Skeletal muscle satellite cell (primary cell): ENCODE data around the gene OSBPL8. TPM values are rescaled to one million over a fixed set of nuclear protein-coding genes. Genes with fewer than 3 reads are reported as not detected.

ENCODE experiments used
- H3K27me3 ChIP-seq: 2 replicates; pipeline ENCODE4 v1.7.0; 2013; ENCODE audit warnings: low read length; ENCODE audit not compliant: control insufficient read depth, insufficient read depth
- H3K36me3 ChIP-seq: 2 replicates; pipeline ENCODE4 v1.7.0; 2013; ENCODE audit warnings: mild to moderate bottlenecking, control low read depth, low read length; ENCODE audit not compliant: insufficient read depth
- H3K4me1 ChIP-seq: 2 replicates; pipeline ENCODE4 v1.7.0; 2013; ENCODE audit warnings: low read length; ENCODE audit not compliant: control insufficient read depth, insufficient read depth
- H3K4me2 ChIP-seq: 2 replicates; pipeline ENCODE4 v1.7.0; 2013; ENCODE audit warnings: mild to moderate bottlenecking, low read length
- H3K4me3 ChIP-seq: 2 replicates; pipeline ENCODE4 v1.7.0; 2013; ENCODE audit warnings: low read length
- H3K9ac ChIP-seq: 2 replicates; pipeline ENCODE4 v1.7.0; 2013; ENCODE audit warnings: mild to moderate bottlenecking, low read depth, low read length, moderate library complexity
- H3K9me3 ChIP-seq: replicated peaks from 2 replicates; pipeline ENCODE4 v1.7.0; 2013; ENCODE audit warnings: mild to moderate bottlenecking, control low read depth, low read length
- total RNA-seq: library from RNA; depleted of rRNA; stranded (reverse); fragments of >200 nt; gene quantifications from 2 replicates; pipeline ENCODE4 v1.2.3, GENCODE V29; 2012; rRNA removed

Gene OSBPL8, protein sequence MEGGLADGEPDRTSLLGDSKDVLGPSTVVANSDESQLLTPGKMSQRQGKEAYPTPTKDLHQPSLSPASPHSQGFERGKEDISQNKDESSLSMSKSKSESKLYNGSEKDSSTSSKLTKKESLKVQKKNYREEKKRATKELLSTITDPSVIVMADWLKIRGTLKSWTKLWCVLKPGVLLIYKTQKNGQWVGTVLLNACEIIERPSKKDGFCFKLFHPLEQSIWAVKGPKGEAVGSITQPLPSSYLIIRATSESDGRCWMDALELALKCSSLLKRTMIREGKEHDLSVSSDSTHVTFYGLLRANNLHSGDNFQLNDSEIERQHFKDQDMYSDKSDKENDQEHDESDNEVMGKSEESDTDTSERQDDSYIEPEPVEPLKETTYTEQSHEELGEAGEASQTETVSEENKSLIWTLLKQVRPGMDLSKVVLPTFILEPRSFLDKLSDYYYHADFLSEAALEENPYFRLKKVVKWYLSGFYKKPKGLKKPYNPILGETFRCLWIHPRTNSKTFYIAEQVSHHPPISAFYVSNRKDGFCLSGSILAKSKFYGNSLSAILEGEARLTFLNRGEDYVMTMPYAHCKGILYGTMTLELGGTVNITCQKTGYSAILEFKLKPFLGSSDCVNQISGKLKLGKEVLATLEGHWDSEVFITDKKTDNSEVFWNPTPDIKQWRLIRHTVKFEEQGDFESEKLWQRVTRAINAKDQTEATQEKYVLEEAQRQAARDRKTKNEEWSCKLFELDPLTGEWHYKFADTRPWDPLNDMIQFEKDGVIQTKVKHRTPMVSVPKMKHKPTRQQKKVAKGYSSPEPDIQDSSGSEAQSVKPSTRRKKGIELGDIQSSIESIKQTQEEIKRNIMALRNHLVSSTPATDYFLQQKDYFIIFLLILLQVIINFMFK
- total RNA-seq = 61.2 and 83.7 TPM in 2 replicates

DNA sequence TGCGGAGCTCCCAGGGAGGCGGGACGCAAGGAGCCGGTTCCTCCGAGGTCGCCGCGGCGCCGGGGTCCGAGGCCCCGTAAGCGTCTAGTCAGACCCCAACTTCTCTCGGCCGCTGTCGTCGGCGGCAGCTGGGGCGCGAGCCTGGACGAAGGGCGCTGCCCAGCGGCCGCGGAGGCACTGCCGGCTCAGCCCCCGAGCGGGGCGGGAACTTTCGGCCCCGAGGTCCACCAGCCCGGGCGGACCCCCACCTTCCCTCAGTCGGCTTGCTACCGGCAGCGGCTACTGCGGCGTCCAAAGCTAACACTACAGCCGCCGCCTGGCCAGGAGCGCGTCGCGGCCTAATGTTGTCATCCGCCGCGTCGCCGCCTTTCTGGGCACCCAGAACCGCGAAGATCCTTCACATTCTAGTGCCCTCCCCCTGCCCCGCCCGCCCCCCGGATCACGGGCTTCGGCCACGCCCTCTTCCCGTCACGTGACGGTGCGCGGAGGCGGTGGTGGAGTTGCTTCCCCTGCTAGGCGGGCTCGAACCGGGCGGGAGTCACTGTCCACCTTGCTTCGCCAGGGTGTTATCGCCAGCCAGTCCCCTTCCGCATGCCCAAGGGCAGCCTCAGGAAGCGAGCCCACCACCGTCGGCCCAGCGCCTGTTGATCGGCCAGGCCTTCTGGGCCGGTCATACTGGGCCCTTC is at the start of gene OSBPL8:
OSBPL8 (minus strand) TSS at position 372 of the 686 bp plus-strand sequence. CDS start 72,220 bp downstream, outside the sequence.
- no peaks in the 10 kb centered on the region for H3K36me3 ChIP-seq
- H3K4me3 ChIP-seq = peak within 1 kb of the TSS; percentile 96
- H3K9me3 ChIP-seq = no peaks in the 10 kb centered on the region
- H3K9ac ChIP-seq = peak within 1 kb of the TSS; percentile 96
- H3K4me1 ChIP-seq = peaks cover 24% of the 10 kb centered on the region
- peak within 1 kb of the TSS; percentile 98 for H3K4me2 ChIP-seq
- H3K27me3 ChIP-seq = no peaks in the 10 kb centered on the region

DNA sequence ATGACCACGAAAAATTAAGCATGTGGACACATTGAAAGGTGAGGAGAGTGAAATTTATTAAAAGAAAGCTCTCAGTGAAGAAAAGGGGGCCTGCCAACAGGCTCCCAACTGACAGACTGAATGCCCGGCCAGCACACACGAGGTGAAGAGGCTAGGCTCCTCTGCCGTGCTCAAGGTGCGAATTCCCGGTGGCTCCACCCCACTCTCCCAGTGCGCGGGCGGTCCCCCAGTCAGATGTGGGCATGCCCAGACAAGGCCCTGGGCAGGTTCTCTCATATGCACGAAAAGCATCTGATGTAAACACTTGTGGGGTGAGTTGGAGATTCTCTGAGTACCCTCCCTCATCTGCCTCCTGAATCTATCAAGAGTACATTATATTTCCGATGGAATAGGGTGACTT is 48.5 kb upstream of the OSBPL8 start:
- Histone ChIP-seq H3K9ac (no peak overlapping the region), H3K4me1 (peaks cover 9% of the 10 kb centered on the region), H3K27me3 (no peaks in the 10 kb centered on the region), H3K36me3 (no peaks in the 10 kb centered on the region), H3K9me3 (no peaks in the 10 kb centered on the region), H3K4me3 (no peak overlapping the region), H3K4me2 (no peak overlapping the region)

DNA sequence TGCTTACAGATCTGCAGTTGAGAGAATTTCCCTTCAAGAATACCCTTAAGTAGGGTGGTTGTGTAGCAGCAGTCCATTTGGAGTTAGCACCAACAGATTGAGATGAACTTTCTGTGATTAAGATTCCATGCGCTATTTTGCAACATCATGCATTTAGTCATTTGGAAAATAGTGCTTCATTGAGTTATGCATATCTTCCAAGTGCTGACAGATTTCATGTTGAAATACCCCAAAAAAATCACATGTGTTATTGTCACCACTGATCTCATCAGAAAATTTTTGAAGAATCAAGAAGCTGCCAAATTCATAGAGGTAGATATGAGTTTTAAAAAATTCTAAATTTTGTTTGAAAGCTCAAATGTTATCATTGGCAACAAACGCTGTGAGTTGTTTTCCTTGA is 35.5 kb upstream of the OSBPL8 start:
- Histone ChIP-seq H3K4me3 (no peak overlapping the region), H3K9me3 (no peaks in the 10 kb centered on the region), H3K4me2 (no peak overlapping the region), H3K27me3 (no peaks in the 10 kb centered on the region), H3K9ac (no peak overlapping the region), H3K4me1 (no peaks in the 10 kb centered on the region), H3K36me3 (no peaks in the 10 kb centered on the region)

DNA sequence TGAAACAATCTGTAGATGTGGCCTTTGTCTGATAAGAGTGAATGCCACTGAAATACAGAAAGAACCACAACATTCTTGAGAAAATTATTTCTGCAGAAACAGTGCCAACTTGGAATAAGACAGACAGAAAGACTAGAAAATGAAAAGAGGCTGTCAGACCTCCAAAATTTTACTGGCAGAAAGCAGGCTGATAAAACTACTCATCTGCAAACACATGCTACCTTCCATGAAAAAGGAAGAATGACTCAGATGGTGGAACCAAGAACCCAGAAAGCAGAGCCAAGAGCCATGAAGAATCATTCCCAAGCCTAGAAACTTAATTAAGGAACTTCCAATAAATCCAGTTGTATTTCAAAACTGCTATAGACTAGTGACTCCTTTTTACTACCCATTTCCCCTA is 31.9 kb upstream of the OSBPL8 start:
- Histone ChIP-seq H3K27me3 (no peaks in the 10 kb centered on the region), H3K36me3 (no peaks in the 10 kb centered on the region), H3K4me1 (no peaks in the 10 kb centered on the region), H3K9me3 (no peaks in the 10 kb centered on the region), H3K9ac (no peak overlapping the region), H3K4me3 (no peak overlapping the region), H3K4me2 (no peak overlapping the region)

DNA sequence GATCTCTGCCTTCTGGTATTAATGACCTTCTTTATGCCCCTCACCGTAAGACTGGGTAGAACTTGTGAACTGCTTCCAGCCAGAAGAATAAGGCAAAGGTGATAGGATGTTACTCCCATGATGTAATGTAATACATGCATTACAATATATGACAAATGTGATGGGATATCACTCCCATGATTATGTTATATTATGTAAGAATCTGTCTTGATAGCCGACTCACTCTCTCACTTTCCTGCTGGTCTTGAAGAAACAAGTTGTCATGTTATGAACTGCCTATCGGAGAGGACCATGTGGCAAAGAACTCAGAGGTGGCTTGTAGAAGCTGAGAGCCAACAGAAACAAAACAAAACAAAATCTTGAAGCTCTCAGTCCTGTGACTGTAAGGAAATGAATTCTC is 30.6 kb upstream of the OSBPL8 start:
- H3K4me1 ChIP-seq = no peaks in the 10 kb centered on the region
- no peaks in the 10 kb centered on the region for H3K36me3 ChIP-seq
- H3K9me3 ChIP-seq = no peaks in the 10 kb centered on the region
- H3K4me2 ChIP-seq = no peak overlapping the region
- H3K4me3 ChIP-seq = no peak overlapping the region
- H3K9ac ChIP-seq = no peak overlapping the region
- no peaks in the 10 kb centered on the region for H3K27me3 ChIP-seq

DNA sequence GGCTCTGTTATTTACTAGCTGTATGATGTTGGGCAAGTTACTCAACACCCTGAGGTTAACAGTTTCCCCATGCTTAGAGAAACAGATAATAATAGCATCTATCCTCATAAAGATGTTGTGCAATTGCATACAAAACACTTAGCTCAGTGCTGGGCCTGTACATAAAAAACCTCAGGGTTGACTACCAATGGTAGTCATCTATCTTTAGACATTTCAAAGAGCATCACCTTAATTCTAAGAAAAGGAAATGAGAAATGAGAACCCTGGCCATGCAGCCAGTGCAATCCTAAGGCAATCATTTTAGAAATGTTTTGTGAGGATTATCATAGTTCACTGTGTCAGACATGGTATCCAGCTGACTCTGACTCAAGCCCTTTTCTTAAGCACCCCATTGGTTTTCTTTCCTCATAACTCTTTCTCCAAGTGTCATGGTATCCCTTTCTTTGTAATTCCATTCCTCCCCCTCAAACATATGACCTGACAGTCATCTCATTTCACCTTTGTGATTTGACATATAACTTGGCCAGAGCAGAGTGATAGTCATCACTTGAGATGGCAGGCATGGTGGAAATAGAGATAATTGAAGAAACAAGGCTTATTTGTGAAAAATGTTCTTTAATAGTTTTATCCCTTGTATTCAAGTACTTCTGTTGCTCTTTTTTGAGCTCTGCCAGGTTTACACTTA is 29.5 kb upstream of the OSBPL8 start:
- H3K36me3 ChIP-seq = no peaks in the 10 kb centered on the region
- H3K4me1 ChIP-seq = no peaks in the 10 kb centered on the region
- H3K27me3 ChIP-seq = no peaks in the 10 kb centered on the region

DNA sequence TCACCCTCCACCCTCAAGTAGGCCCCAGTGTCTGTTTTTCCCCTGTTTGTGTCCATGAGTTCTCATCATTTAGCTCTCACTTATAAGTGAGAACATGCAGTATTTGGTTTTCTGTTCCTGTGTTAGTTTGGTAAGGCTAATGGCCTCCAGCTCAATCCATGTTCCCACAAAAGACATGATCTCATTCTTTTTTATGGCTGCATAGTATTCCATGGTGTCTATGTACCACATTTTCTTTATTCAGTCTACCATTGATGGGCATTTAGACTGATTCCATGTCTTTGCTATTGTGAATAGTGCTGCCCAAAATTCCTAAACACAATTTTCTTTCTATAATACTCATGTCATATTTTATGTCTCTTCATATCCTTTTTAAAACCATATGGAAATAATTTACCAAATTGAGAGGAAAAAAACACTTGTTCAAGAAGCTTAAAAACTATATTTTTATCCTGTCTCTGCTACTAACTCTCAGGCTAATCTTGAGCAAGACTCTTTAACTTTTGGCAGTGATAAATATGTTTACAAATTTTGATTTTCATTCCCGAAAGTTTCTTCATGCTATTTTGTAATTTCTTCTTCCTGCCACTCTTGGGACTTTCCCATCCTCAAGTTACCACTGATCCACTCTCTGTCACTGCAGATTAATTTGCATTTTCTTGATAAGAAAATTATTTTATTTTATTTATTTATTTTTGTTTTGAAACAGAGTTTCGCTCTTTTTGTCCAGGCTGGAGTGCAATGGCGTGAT is 28.0 kb upstream of the OSBPL8 start:
- no peaks in the 10 kb centered on the region for H3K27me3 ChIP-seq
- H3K4me1 ChIP-seq = peaks cover 2% of the 10 kb centered on the region
- no peak overlapping the region for H3K9ac ChIP-seq
- no peaks in the 10 kb centered on the region for H3K9me3 ChIP-seq
- H3K36me3 ChIP-seq = no peaks in the 10 kb centered on the region
- H3K4me2 ChIP-seq = no peak overlapping the region
- H3K4me3 ChIP-seq = no peak overlapping the region

More for the DNA sequence above, 29.5 kb upstream of the OSBPL8 start:
- H3K4me3 ChIP-seq = no peak overlapping the region
- no peak overlapping the region for H3K9ac ChIP-seq
- H3K4me2 ChIP-seq = no peak overlapping the region
- no peaks in the 10 kb centered on the region for H3K9me3 ChIP-seq

DNA sequence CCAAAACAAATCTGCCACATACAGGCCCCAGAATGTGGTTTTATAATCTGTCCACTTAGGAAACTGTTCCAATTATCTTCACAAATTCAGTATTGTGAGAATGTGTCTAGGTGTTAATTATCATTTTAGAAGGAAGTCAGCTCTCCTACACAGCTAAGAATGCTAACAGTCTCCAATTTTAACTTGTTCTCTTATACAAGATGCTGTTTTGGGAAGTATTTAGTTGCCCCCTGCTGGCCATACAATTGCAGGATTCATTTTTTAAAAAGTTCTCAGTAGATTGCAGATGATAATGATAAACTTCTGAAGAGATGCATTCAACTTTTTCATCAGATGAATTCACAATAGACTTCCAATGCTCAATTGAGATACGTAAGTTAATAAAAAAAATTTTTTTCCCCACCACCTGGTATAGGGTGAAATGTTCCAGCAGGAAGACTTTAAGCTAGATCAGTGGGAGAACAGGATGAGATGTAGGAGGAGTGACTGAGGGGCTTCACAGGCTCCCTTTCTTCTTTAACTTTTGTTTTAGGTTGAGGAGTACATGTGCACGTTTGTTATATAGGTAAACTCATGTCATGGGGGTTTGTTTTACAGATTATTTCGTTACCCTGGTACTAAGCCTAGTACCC is 27.3 kb upstream of the OSBPL8 start:
- no peak overlapping the region for H3K9ac ChIP-seq
- no peaks in the 10 kb centered on the region for H3K36me3 ChIP-seq
- H3K4me1 ChIP-seq = peaks cover 2% of the 10 kb centered on the region
- no peaks in the 10 kb centered on the region for H3K27me3 ChIP-seq
- no peaks in the 10 kb centered on the region for H3K9me3 ChIP-seq
- H3K4me2 ChIP-seq = no peak overlapping the region
- H3K4me3 ChIP-seq = no peak overlapping the region

DNA sequence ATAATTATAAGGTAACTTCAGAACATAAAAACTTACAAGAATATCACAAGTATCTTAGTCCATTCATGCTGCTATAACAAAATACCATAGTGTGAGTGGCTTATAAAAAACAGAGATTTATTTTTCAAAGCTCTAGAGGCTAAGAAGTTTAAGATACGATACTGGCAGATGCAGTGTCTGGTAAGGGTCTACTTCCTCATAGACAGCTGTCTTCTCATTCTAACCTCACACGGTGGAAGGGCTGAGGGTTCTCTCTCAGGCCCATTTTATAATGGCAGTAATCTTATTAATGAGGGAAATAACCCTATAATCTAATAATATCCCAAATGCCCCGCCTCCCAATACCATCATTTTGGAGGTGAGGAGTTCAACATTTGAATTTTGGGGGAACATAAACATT is 23.7 kb upstream of the OSBPL8 start:
- no peaks in the 10 kb centered on the region for H3K27me3 ChIP-seq
- H3K4me3 ChIP-seq = no peak overlapping the region
- no peaks in the 10 kb centered on the region for H3K36me3 ChIP-seq
- H3K9ac ChIP-seq = no peak overlapping the region
- peaks cover 2% of the 10 kb centered on the region for H3K4me1 ChIP-seq
- no peaks in the 10 kb centered on the region for H3K9me3 ChIP-seq
- H3K4me2 ChIP-seq = no peak overlapping the region

DNA sequence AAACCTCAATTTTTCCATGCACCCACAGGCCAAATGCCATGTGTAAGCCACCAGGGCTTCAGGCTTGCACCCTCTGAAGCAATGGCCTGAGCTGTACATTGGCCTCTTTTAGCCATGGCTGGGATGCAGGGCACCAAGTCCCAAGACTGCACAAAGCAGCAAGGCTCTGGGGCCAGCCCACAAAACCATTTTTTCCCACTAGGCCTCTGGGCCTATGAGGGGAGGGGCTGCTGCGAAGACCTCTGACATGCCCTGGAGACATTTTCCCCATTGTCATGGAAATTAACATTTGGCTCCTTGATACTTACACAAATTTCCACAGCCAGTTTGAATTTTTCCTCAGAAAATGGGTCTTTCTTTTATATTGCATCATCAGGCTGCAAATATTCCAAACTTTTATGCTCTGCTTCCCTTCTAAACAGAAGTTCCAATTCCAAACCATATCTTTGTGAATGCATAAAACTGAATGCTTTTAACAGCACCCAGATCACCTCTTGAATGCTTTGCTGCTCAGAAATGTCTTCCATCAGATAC is 14.3 kb upstream of the OSBPL8 start:
- no peak overlapping the region for H3K4me2 ChIP-seq

More for the DNA sequence above, 14.3 kb upstream of the OSBPL8 start:
- no peaks in the 10 kb centered on the region for H3K9me3 ChIP-seq
- H3K27me3 ChIP-seq = no peaks in the 10 kb centered on the region
- no peak overlapping the region for H3K4me3 ChIP-seq
- H3K9ac ChIP-seq = no peak overlapping the region
- H3K36me3 ChIP-seq = no peaks in the 10 kb centered on the region
- H3K4me1 ChIP-seq = no peaks in the 10 kb centered on the region
